Heart left ventricle (tissue), 16 donors: Measurements from ENCODE around the gene ARHGEF7. TPM values are rescaled to one million over a fixed set of nuclear protein-coding genes. Genes with fewer than 3 reads are reported as not detected.

Experiments used
- ATAC-seq, 4 donors: fragments of 200-7000 bp; cut with Tn5 transposase; one replicate each; pipeline ENCODE4 v1.9.1; 2020 to 2022; ENCODE audit warnings: moderate library complexity in 4 of 4, mild to moderate bottlenecking in 3 of 4, moderate number of reproducible peaks in 1 of 4
- DNase-seq, 5 donors: peaks; one replicate each; pipeline ENCODE4 v3.0.0-alpha.2; 2020
- H3K27ac ChIP-seq, 12 donors: fragments of 200-600 bp; sonication (generic) in 4 of 12; one replicate each; pipeline versions ENCODE4 v1.5.0 to v1.8.0; 2016 to 2022; ENCODE audit warnings: mild to moderate bottlenecking in 2 of 12
- H3K27me3 ChIP-seq, 9 donors: fragments of 200-600 bp; sonication (generic) in 2 of 9; one replicate each; pipeline versions ENCODE4 v1.5.1 to v1.8.0; 2016 to 2022; ENCODE audit warnings: mild to moderate bottlenecking in 3 of 9
- H3K36me3 ChIP-seq, 9 donors: fragments of 200-600 bp; sonication (generic) in 2 of 9; one replicate each; pipeline versions ENCODE4 v1.5.0 to v1.8.0; 2018 to 2022; ENCODE audit warnings: mild to moderate bottlenecking in 2 of 9
- H3K4me1 ChIP-seq, 12 donors: fragments of 200-600 bp; sonication (generic) in 4 of 12; one replicate each; pipeline versions ENCODE4 v1.5.0 to v1.8.0; 2016 to 2022; ENCODE audit warnings: mild to moderate bottlenecking in 3 of 12
- H3K4me3 ChIP-seq, 12 donors: fragments of 200-600 bp; sonication (generic) in 4 of 12; one replicate each; pipeline versions ENCODE4 v1.5.0 to v1.8.0; 2017 to 2022; ENCODE audit warnings: mild to moderate bottlenecking in 9 of 12, moderate library complexity in 4 of 12
- H3K9me3 ChIP-seq, 12 donors: fragments of 200-600 bp; sonication (generic) in 4 of 12; one replicate each; pipeline versions ENCODE4 v1.5.0 to v1.8.0; 2016 to 2022; ENCODE audit warnings: mild to moderate bottlenecking in 1 of 12
- POLR2A ChIP-seq, 2 donors: fragments of 450-650 bp; IDR thresholded peaks; one replicate each; pipeline ENCODE4 v1.6.1; 2017; ENCODE audit warnings: antibody characterized with exemption in 2 of 2, mild to moderate bottlenecking in 2 of 2, moderate library complexity in 2 of 2
- WGBS, 4 donors: extraction: QIAGEN DNeasy Blood & Tissue Kit in 2 of 4; methylation state at CpG; one replicate each; pipeline versions ENCODE4 v1.1.5 to v1.1.7; 2013 to 2018; 5-methylcytosine and 5-hydroxymethylcytosine counted together
- intact Hi-C, 10 donors: fragments of 100-400 bp; cut with DNase I; formaldehyde crosslinking; loops; one replicate each; pipeline versions ENCODE4 v1.11.1 to v1.14.2; 2022
- polyA plus RNA-seq, 2 donors: library from polyadenylated mRNA; stranded (reverse); fragments of 200-250 nt; gene quantifications; one replicate each; pipeline ENCODE4 v1.2.3, GENCODE V29; 2013
- total RNA-seq, 9 donors: library from RNA; depleted of rRNA in 2 of 9; stranded (reverse); fragments of >200 nt in 2 of 9; fragmentation: NEBNext Ultra II Directional in 3 of 9; extraction: Animal tissue kit (Norgen Biotek cat#: 25700) in 3 of 9; gene quantifications; one replicate each; pipeline versions ENCODE4 v1.1.0 to v1.2.4, GENCODE V29; 2016 to 2023
- TF ChIP-seq, protein P1 (sequence below), 12 donors: fragments of 200-600 bp; sonication (generic) in 4 of 12; IDR thresholded peaks; one replicate each; pipeline versions ENCODE4 v1.5.0 to v1.8.0; 2018 to 2022; ENCODE audit warnings: antibody characterized with exemption in 12 of 12, mild to moderate bottlenecking in 5 of 12
- donor health status: ischemic (EF 13 %, LVEDD 7.1; RV severe dilation, severe dysfunction).
- donor health status: healthy with polysubstance abuse.
- donor health status: DM: no; HTN: yes; CAD: no.
- donor health status: DM: no; HTN: no; CAD: no.
- donor health status: ischemic (EF 25% LVEDD 6.9; RV normal size, moderate dysfunction).
- donor health status: ischemic (EF 25% LVEDD 5.7; RV mildly dilated, moderate dysfunction).
- donor health status: healthy.
- donor health status: DM: yes; HTN: yes; CAD: no.
- donor health status: ischemic (EF 35%, LVEDD 5.7; RV mildly dilated, moderate dysfunction).
- donor health status: nonischemic (EF 11% LVEDD 7.7; RV severe dilation, severe dysfunction).
- donor health status: DM: yes; HTN: yes; CAD: no.
- donor health status: PGD.
- donor health status: ischemic (EF 29% LVEDD 5.4; RV normal size, mild dysfunction).
- donor health status: nonischemic (EF 23%, LVEDD 6.1; RV moderate dilation, normal function).

ARHGEF7 gene
- total and polyA plus RNA-seq, 11 donors, result 16.6 to 60.9 (median 37.5) TPM

DNA sequence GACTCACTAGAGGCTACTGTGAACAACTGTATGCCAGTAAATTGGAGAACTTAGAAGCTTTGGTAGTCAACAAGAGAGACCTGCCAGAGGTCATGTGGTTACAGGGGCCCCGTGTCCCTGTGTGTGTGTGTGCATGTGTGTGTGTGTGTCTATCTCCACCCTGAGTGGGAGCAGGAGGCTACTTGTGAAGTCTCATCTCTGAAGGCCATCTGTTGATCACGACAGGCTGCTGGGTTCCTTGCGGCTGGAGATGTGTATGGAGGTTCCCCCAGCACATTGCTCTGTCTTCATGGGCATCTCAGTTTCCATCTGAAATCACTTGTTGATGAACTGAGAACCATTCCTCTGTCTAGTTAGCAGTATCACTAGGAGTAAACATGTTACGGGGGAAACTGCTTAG is 147.2 kb downstream of the ARHGEF7 start:
- intact Hi-C loops, result no loop called here
- Histone ChIP-seq H3K4me1 (peaks cover 0 to 21% (median 4%) of the 10 kb centered on the region in 12 donors), H3K4me3 (no peak overlapping the region), H3K27ac (no peak overlapping the region), H3K36me3 (peaks cover 0 to 60% (median 47%) of the 10 kb centered on the region in 9 donors), H3K9me3 (peaks cover 0 to 15% (median 0%) of the 10 kb centered on the region in 12 donors), H3K27me3 (no peaks in the 10 kb centered on the region)
- TF ChIP-seq, protein P1, sequence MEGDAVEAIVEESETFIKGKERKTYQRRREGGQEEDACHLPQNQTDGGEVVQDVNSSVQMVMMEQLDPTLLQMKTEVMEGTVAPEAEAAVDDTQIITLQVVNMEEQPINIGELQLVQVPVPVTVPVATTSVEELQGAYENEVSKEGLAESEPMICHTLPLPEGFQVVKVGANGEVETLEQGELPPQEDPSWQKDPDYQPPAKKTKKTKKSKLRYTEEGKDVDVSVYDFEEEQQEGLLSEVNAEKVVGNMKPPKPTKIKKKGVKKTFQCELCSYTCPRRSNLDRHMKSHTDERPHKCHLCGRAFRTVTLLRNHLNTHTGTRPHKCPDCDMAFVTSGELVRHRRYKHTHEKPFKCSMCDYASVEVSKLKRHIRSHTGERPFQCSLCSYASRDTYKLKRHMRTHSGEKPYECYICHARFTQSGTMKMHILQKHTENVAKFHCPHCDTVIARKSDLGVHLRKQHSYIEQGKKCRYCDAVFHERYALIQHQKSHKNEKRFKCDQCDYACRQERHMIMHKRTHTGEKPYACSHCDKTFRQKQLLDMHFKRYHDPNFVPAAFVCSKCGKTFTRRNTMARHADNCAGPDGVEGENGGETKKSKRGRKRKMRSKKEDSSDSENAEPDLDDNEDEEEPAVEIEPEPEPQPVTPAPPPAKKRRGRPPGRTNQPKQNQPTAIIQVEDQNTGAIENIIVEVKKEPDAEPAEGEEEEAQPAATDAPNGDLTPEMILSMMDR (IDR thresholded peaks at IDR 0.05), result no peak
- TF ChIP-seq POLR2A (IDR thresholded peaks at IDR 0.05), result no peak
- DNase-seq, result no peak
- peak in 1 of 4 donors; percentile 9 for ATAC-seq
- WGBS, 4 donors, result 82 to 95% (median 88%) methylated on average over 4 of the region's 4 CpGs

DNA sequence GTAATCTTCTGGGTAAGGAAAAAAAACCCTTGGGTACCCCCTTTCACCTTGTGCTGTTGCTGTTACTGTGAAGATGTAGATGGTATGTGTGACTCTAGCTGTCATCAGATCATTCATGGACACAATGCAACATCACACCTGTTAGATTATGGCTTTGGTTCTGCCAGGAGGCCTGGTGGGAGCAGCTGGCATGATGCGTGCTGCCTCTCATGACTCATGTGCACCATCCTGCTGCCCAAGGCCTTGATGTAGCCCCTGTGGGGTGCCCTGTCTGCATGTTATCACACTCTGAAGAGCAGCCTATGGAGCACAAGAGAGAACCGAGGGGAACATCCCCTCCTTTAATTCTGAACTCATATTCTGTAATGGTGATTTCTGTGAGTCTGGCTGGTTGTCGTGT is 147.6 kb downstream of the ARHGEF7 start:
- no peak for TF ChIP-seq POLR2A (IDR thresholded peaks at IDR 0.05)
- TF ChIP-seq, protein P1 (IDR thresholded peaks at IDR 0.05), result no peak
- no peak overlapping the region for H3K27ac ChIP-seq
- H3K4me3 ChIP-seq, result no peak overlapping the region
- no peaks in the 10 kb centered on the region for H3K27me3 ChIP-seq
- WGBS, 4 donors, result 59 to 77% (median 68%) methylated on average over 3 of the region's 3 CpGs
- DNase-seq (no peak), ATAC-seq (peak in 2 of 4 donors; percentile 28 to 48)
- peaks cover 0 to 60% (median 47%) of the 10 kb centered on the region in 9 donors for H3K36me3 ChIP-seq
- H3K4me1 ChIP-seq, result peaks cover 0 to 21% (median 4%) of the 10 kb centered on the region in 12 donors
- peaks cover 0 to 15% (median 0%) of the 10 kb centered on the region in 12 donors for H3K9me3 ChIP-seq
- intact Hi-C loops, result no loop called here

DNA sequence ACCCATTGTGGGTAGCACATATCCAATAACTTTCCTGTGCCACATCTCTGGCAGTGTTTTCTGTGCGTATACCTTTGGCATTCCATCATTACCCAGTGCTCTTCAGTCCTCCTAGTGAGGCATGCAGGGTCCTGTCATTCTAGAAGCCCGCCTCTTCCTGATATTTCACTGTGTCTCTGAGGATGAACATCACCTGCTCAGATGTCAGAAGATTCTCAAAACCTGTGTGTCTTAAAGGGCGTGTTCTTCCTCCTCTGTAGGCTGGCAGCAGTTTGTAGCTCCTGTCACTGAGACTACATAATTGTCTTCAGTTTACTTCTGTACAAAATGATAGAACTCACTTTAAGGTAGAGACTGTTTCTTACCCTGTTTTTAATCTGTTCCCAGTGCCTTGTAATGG is 148.5 kb downstream of the ARHGEF7 start:
- ATAC-seq (no peak), DNase-seq (no peak)
- WGBS, 4 donors, result 92 to 97% (median 94%) methylated on average over 3 of the region's 3 CpGs
- Histone ChIP-seq H3K9me3 (peaks cover 0 to 15% (median 0%) of the 10 kb centered on the region in 12 donors), H3K4me1 (peaks cover 0 to 21% (median 6%) of the 10 kb centered on the region in 12 donors), H3K27ac (no peak overlapping the region), H3K4me3 (no peak overlapping the region), H3K27me3 (no peaks in the 10 kb centered on the region), H3K36me3 (peaks cover 0 to 61% (median 47%) of the 10 kb centered on the region in 9 donors)
- intact Hi-C loops, result no loop called here
- TF ChIP-seq POLR2A (IDR thresholded peaks at IDR 0.05), result no peak

DNA sequence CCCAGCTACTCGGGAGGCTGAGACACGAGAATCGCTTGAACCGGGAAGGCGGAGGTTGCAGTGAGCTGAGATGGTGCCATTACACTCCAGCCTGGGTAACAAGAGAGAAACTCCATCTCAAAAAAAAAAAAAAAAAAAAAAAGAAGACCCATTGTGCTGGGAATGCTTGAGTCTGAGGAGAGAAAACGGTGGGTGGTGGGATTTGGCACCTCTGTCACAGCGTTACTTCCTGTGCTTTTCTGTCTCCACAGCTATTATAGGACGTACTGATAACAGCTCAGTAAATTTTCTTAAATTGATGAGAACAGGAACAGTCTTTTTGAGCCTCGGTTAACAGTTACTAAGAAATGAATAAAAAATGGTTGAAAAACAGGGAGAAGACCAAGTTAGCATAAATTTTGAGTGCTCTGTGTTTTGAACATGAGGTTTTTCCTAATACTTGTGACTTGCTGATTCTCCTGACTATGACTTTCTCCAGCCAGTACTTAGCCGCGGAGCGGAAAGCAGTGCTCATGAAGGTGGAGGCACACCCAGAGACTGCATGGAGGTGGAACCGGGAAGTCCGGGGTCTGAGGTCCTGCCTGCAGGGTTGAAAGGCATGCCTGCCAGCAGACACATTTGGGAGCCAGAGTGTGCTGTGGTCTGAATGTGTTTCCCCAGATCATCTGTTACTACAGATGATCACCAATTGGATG is 150.0 kb downstream of the ARHGEF7 start:
- WGBS, 4 donors, result 81 to 91% (median 88%) methylated on average over 14 of the region's 14 CpGs
- intact Hi-C loops, result no loop called here

More for the DNA sequence above, 150.0 kb downstream of the ARHGEF7 start:
- H3K4me1 ChIP-seq, result peaks cover 0 to 35% (median 11%) of the 10 kb centered on the region in 12 donors
- no peak for TF ChIP-seq POLR2A (IDR thresholded peaks at IDR 0.05)
- TF ChIP-seq, protein P1 (IDR thresholded peaks at IDR 0.05), result no peak
- DNase-seq (no peak), ATAC-seq (no peak)
- H3K27ac ChIP-seq, result no peak overlapping the region
- peaks cover 0 to 66% (median 46%) of the 10 kb centered on the region in 9 donors for H3K36me3 ChIP-seq
- no peaks in the 10 kb centered on the region for H3K27me3 ChIP-seq
- H3K4me3 ChIP-seq, result no peak overlapping the region
- peaks cover 0 to 1% (median 0%) of the 10 kb centered on the region in 12 donors for H3K9me3 ChIP-seq
